Upper lobe of left lung (tissue), 6 donors: ENCODE results near the gene MTCL1. TPM values are rescaled to one million over a fixed set of nuclear protein-coding genes. Genes with fewer than 3 reads are reported as not detected.

Experiments used
- ATAC-seq, 2 donors: fragments of 200-7000 bp; cut with Tn5 transposase; one replicate each; pipeline ENCODE4 v1.9.1; 2022; ENCODE audit warnings: mild to moderate bottlenecking in 2 of 2, moderate library complexity in 2 of 2; ENCODE audit not compliant: low FRiP score in 2 of 2
- DNase-seq, 2 donors: peaks; one replicate each; pipeline ENCODE4 v3.0.0-alpha.2; 2019 to 2020
- H3K27ac ChIP-seq, 4 donors: fragments of 200-600 bp; sonication (generic); one replicate each; pipeline ENCODE4 v1.5.1; 2016 to 2019
- H3K27me3 ChIP-seq, 4 donors: fragments of 200-600 bp; sonication (generic); one replicate each; pipeline ENCODE4 v1.5.1; 2017 to 2019
- H3K36me3 ChIP-seq, 4 donors: fragments of 200-600 bp; sonication (generic); one replicate each; pipeline ENCODE4 v1.5.1; 2016 to 2019
- H3K4me1 ChIP-seq, 4 donors: fragments of 200-600 bp; sonication (generic); one replicate each; pipeline ENCODE4 v1.5.1; 2018 to 2019
- H3K4me3 ChIP-seq, 4 donors: fragments of 200-600 bp; sonication (generic); one replicate each; pipeline ENCODE4 v1.5.1; 2017 to 2019; ENCODE audit warnings: mild to moderate bottlenecking in 2 of 4, moderate library complexity in 1 of 4
- H3K9me3 ChIP-seq, 4 donors: fragments of 200-600 bp; sonication (generic); one replicate each; pipeline ENCODE4 v1.5.1; 2018 to 2019
- CTCF ChIP-seq, 6 experiments: fragments of 450-650 bp in 4 of 6; fragments of 200-600 bp in 2 of 6; sonication (generic) in 2 of 6; IDR thresholded peaks; one replicate each; pipeline ENCODE4 v1.5.1; 2016 to 2019; ENCODE audit warnings: antibody characterized with exemption in 6 of 6
- EP300 ChIP-seq, 4 donors: sonication (generic); formaldehyde crosslinking; IDR thresholded peaks; one replicate each; pipeline ENCODE4 v1.5.1; 2017; ENCODE audit warnings: antibody characterized with exemption in 4 of 4, control low read depth in 2 of 4
- POLR2A ChIP-seq, 4 donors: fragments of 450-650 bp; IDR thresholded peaks; one replicate each; pipeline ENCODE4 v1.5.1; 2016 to 2017; ENCODE audit warnings: antibody characterized with exemption in 4 of 4, mild to moderate bottlenecking in 2 of 4
- POLR2AphosphoS5 ChIP-seq, 2 donors: sonication (generic); formaldehyde crosslinking; IDR thresholded peaks; one replicate each; pipeline ENCODE4 v1.5.1; 2017; ENCODE audit warnings: antibody characterized with exemption in 2 of 2
- WGBS, 2 donors: methylation state at CpG; one replicate each; pipeline ENCODE4 v1.1.5; 2017 to 2018; 5-methylcytosine and 5-hydroxymethylcytosine counted together
- total RNA-seq, 6 donors: library from RNA; depleted of rRNA in 4 of 6; stranded (reverse); fragments of >200 nt in 4 of 6; gene quantifications; one replicate each; pipeline versions ENCODE4 v1.1.0 to v1.2.1, GENCODE V29; 2016 to 2021
- donor health status: DM: no; HTN: no; CAD: no; lungs with moderate emphysema.
- donor health status: DM: no; HTN: yes; CAD: no; lungs with severe emphysema.

The MTCL1 gene
- total RNA-seq, 6 donors from 2014 or later, result 4.5 to 17.9 (median 8.1) TPM

- Histone ChIP-seq H3K36me3 (no peaks in the 10 kb centered on the region), H3K27ac (peak overlapping the region in 1 of 4 donors; percentile 30), H3K27me3 (no peaks in the 10 kb centered on the region), H3K4me3 (no peak overlapping the region), H3K4me1 (no peaks in the 10 kb centered on the region), H3K9me3 (no peaks in the 10 kb centered on the region)
- DNase-seq, result peak in 1 of 2 donors; percentile 52
- TF ChIP-seq POLR2A (IDR thresholded peaks at IDR 0.05) (no peak), POLR2AphosphoS5 (IDR thresholded peaks at IDR 0.05) (no peak), CTCF (IDR thresholded peaks at IDR 0.05) (no peak), EP300 (IDR thresholded peaks at IDR 0.05) (no peak)
- peak in 1 of 2 donors; percentile 11 for ATAC-seq
- WGBS, 2 donors, result 83 to 84% methylated on average over 28 to 29 of the region's 29 CpGs
Observed at GRCh38 chr18:8799596-8800441, 94.5 kb downstream of the MTCL1 start.

GRCh38 chr18:8800445-8800844 is 95.1 kb downstream of the MTCL1 start:
- 77 to 89% methylated on average over 8 to 9 of the region's 9 CpGs for WGBS, 2 donors

GRCh38 chr18:8800876-8801262 is 95.5 kb downstream of the MTCL1 start:
- H3K27ac ChIP-seq, result peak overlapping the region in 1 of 4 donors; percentile 4
- DNase-seq, result no peak
- peak in 1 of 2 donors; percentile 13 for ATAC-seq

More at GRCh38 chr18:8800445-8800844, 95.1 kb downstream of the MTCL1 start:
- no peak overlapping the region for H3K4me3 ChIP-seq
- DNase-seq, result no peak
- H3K27me3 ChIP-seq, result no peaks in the 10 kb centered on the region
- H3K4me1 ChIP-seq, result no peaks in the 10 kb centered on the region
- H3K9me3 ChIP-seq, result no peaks in the 10 kb centered on the region
- no peaks in the 10 kb centered on the region for H3K36me3 ChIP-seq
- peak overlapping the region in 1 of 4 donors; percentile 30 for H3K27ac ChIP-seq
- TF ChIP-seq POLR2AphosphoS5 (IDR thresholded peaks at IDR 0.05) (peak in 1 of 2 donors; percentile 23), EP300 (IDR thresholded peaks at IDR 0.05) (no peak), CTCF (IDR thresholded peaks at IDR 0.05) (no peak)
- ATAC-seq, result peak in 1 of 2 donors; percentile 64

GRCh38 chr18:8801263-8801901 is 96.0 kb downstream of the MTCL1 start:
- no peak for TF ChIP-seq POLR2A (IDR thresholded peaks at IDR 0.05)
- TF ChIP-seq CTCF (IDR thresholded peaks at IDR 0.05), result no peak
- TF ChIP-seq EP300 (IDR thresholded peaks at IDR 0.05), result no peak
- no peak for TF ChIP-seq POLR2AphosphoS5 (IDR thresholded peaks at IDR 0.05)
- Histone ChIP-seq H3K27me3 (no peaks in the 10 kb centered on the region), H3K9me3 (no peaks in the 10 kb centered on the region), H3K27ac (no peak overlapping the region), H3K36me3 (no peaks in the 10 kb centered on the region), H3K4me1 (no peaks in the 10 kb centered on the region), H3K4me3 (no peak overlapping the region)
- no peak for DNase-seq
- no peak for ATAC-seq
- 78 to 84% methylated on average over 9 of the region's 9 CpGs for WGBS, 2 donors

More at GRCh38 chr18:8800876-8801262, 95.5 kb downstream of the MTCL1 start:
- Histone ChIP-seq H3K36me3 (no peaks in the 10 kb centered on the region), H3K27me3 (no peaks in the 10 kb centered on the region), H3K4me1 (no peaks in the 10 kb centered on the region), H3K4me3 (no peak overlapping the region), H3K9me3 (no peaks in the 10 kb centered on the region)
- WGBS, 2 donors, result 65 to 81% methylated on average over 4 of the region's 4 CpGs
- TF ChIP-seq CTCF (IDR thresholded peaks at IDR 0.05), result no peak
- no peak for TF ChIP-seq POLR2AphosphoS5 (IDR thresholded peaks at IDR 0.05)
- TF ChIP-seq POLR2A (IDR thresholded peaks at IDR 0.05), result no peak
- TF ChIP-seq EP300 (IDR thresholded peaks at IDR 0.05), result no peak
